OCI-LY7 (cell line): ENCODE measurements around the gene AGBL4.

Experiments
- EZH2phosphoT487 ChIP-seq: fragments of 200-600 bp; sonication (generic); IDR thresholded peaks from 2 replicates; pipeline ENCODE4 v1.6.1; 2018; ENCODE audit warnings: low read depth, borderline replicate concordance, mild to moderate bottlenecking, mixed run types, antibody characterized with exemption, low read length, moderate library complexity, mixed read lengths
- TF ChIP-seq, protein P1 (sequence below): fragments of 200-600 bp; sonication (generic); conservative IDR thresholded peaks from 2 replicates; pipeline ENCODE4 v1.5.1; 2014; ENCODE audit warnings: mild to moderate bottlenecking, antibody characterized with exemption, low read length, moderate library complexity, mixed read lengths

GRCh38 chr1:48777219-48777895 is 1246.4 kb downstream of the AGBL4 start:
- TF ChIP-seq, protein P1, sequence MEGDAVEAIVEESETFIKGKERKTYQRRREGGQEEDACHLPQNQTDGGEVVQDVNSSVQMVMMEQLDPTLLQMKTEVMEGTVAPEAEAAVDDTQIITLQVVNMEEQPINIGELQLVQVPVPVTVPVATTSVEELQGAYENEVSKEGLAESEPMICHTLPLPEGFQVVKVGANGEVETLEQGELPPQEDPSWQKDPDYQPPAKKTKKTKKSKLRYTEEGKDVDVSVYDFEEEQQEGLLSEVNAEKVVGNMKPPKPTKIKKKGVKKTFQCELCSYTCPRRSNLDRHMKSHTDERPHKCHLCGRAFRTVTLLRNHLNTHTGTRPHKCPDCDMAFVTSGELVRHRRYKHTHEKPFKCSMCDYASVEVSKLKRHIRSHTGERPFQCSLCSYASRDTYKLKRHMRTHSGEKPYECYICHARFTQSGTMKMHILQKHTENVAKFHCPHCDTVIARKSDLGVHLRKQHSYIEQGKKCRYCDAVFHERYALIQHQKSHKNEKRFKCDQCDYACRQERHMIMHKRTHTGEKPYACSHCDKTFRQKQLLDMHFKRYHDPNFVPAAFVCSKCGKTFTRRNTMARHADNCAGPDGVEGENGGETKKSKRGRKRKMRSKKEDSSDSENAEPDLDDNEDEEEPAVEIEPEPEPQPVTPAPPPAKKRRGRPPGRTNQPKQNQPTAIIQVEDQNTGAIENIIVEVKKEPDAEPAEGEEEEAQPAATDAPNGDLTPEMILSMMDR, result no peak
- TF ChIP-seq EZH2phosphoT487, result no peak
